ENCODE results near the gene ASGR2.
A peak's percentile ranks its signal among the peaks of the same experiment; 100 is the strongest.

Gene ASGR2

DNA sequence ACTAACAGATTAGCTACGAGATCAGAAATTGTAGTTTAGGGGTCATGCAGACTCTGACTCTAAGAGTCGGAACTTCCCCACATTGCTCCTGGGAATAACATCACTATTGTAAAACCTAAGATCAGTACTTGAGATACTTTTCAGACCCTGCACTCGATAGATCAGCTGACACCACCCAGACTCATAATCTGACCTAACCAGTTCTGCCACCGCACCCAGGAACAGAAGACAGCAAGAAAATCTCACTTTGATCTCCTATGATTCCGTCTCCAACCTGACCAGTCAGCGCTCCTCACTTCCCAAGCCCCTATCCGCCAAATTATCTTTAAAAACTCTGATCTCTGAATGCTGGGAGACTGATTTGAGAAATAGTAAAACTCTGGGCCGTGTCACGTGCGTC is 27.2 kb upstream of the ASGR2 start:
- TF ChIP-seq YY1 (IDR thresholded peaks at IDR 0.05; ENCODE audit: insufficient read depth, insufficient read length): no peak
- TF ChIP-seq SUZ12 (IDR thresholded peaks at IDR 0.05; ENCODE audit: extremely low read depth, insufficient read depth, insufficient read length): no peak
- TF ChIP-seq ZNF274 (IDR thresholded peaks at IDR 0.05; ENCODE audit: low read depth, low read length): no peak
- H3K4me3 ChIP-seq (ENCODE audit: insufficient read length, low read depth): no peak overlapping the region
- DNase-seq (ENCODE audit: low read depth, low spot score): no peak

DNA sequence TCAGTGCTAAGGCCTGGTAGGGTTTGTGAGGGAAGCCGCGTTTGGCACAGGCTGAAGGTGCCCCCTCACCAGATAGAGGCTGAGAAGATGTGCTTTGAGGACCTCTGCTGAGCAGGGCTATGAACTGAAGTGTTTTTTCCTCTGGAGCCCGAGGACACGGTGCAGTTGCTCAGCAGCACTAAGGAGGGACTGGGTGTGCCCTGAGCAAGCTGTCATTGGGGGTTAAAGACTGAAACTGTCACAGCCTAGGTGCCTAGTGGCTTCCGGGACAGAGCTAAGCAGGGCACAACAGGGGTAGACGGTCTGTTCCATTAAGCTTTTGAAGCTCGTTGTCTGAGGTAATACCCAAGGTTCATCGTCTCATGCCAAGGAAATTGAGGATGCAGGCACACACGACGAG is 24.8 kb upstream of the ASGR2 start:
- Histone ChIP-seq H3K9ac (ENCODE audit: insufficient read length, low read depth) (no peak overlapping the region), H3K4me1 (ENCODE audit: insufficient read depth, insufficient read length) (peaks cover 5% of the 10 kb centered on the region), H3K4me3 (ENCODE audit: insufficient read length, low read depth) (no peak overlapping the region), H3K27me3 (ENCODE audit: insufficient read depth, insufficient read length) (no peaks in the 10 kb centered on the region), H3K36me3 (ENCODE audit: insufficient read depth, insufficient read length, low read length) (no peaks in the 10 kb centered on the region), H3K9me3 (ENCODE audit: insufficient read depth, low read length) (no peaks in the 10 kb centered on the region)
- TF ChIP-seq ZNF274 (IDR thresholded peaks at IDR 0.05; ENCODE audit: low read depth, low read length) (no peak), YY1 (IDR thresholded peaks at IDR 0.05; ENCODE audit: insufficient read depth, insufficient read length) (no peak), SUZ12 (IDR thresholded peaks at IDR 0.05; ENCODE audit: extremely low read depth, insufficient read depth, insufficient read length) (no peak)
- no peak for DNase-seq (ENCODE audit: low read depth, low spot score)

More for the DNA sequence above, 27.2 kb upstream of the ASGR2 start:
- Histone ChIP-seq H3K9me3 (ENCODE audit: insufficient read depth, low read length) (no peaks in the 10 kb centered on the region), H3K27me3 (ENCODE audit: insufficient read depth, insufficient read length) (no peaks in the 10 kb centered on the region), H3K36me3 (ENCODE audit: insufficient read depth, insufficient read length, low read length) (no peaks in the 10 kb centered on the region), H3K9ac (ENCODE audit: insufficient read length, low read depth) (no peak overlapping the region), H3K4me1 (ENCODE audit: insufficient read depth, insufficient read length) (peaks cover 5% of the 10 kb centered on the region)

DNA sequence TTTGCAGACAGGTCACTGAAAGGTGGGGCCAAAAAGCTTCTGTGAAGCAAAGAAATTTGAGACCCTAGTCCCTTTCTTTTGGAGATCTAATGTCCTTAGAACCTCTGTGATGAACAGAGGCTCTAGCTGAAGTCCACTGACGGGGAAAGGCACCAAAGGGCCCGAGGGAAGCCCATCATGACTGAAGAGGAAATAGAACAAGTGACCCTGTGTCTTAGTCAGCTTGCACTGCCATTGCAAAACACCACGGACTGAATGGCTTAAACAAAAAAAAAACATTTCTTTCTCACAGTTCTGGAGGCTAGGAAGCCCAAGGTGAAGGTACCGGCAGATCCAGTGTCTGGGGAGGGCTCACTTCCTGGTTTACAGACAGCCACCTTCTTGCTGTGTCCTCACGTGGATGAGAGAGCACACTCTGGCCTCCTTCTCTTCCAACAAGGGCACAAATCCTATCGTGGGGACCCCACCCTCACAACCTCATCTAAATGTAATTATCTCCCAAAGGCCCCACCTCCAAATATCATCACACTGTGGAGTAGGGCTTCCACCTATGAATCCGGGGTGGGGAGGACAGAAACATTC is 24.3 kb upstream of the ASGR2 start:
- H3K27me3 ChIP-seq (ENCODE audit: insufficient read depth, insufficient read length): peaks cover 2% of the 10 kb centered on the region
- DNase-seq (ENCODE audit: low read depth, low spot score): no peak
- TF ChIP-seq SUZ12 (IDR thresholded peaks at IDR 0.05; ENCODE audit: extremely low read depth, insufficient read depth, insufficient read length) (no peak), ZNF274 (IDR thresholded peaks at IDR 0.05; ENCODE audit: low read depth, low read length) (no peak), YY1 (IDR thresholded peaks at IDR 0.05; ENCODE audit: insufficient read depth, insufficient read length) (no peak)
- H3K4me3 ChIP-seq (ENCODE audit: insufficient read length, low read depth): no peak overlapping the region
- no peak overlapping the region for H3K9ac ChIP-seq (ENCODE audit: insufficient read length, low read depth)
- peaks cover 5% of the 10 kb centered on the region for H3K4me1 ChIP-seq (ENCODE audit: insufficient read depth, insufficient read length)
- H3K36me3 ChIP-seq (ENCODE audit: insufficient read depth, insufficient read length, low read length): no peaks in the 10 kb centered on the region
- no peaks in the 10 kb centered on the region for H3K9me3 ChIP-seq (ENCODE audit: insufficient read depth, low read length)

DNA sequence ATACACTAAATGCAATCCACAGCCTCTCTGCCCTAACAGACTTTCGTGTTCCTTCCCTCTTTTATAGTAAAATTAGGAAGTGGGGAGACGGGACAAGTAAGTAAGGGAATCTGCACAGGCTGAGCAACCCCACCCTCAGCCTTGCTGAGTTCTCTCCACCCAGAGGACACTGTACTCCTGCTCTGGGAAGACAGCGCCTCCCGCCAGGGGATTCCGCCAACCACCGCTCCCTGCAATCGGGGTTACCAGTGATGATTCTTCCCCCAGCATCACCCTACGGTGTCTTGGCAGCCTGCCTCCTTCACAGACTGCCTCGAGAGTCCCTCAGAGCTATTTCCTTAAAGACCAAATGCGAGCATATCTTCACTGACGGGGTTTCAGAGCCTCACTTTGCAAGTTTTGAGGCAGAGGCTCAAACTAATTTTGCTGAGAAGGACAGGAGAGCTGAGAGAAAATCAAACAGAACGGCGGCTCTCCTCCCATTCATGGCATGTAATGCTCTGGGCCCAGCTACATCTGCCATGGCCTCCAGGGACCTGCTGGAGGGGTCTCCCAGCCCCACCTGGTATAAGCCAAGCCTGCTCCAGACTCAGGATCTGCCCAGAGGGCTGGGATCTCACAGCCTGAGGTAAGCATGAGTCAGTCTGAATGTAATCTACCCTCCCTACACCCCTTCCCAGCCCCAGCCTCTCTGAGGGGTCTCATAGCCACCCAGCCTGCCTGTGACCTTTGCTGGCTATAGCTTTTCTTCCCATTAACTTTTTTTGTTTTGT is 22.7 kb upstream of the ASGR2 start:
- Histone ChIP-seq H3K27me3 (ENCODE audit: insufficient read depth, insufficient read length) (peaks cover 5% of the 10 kb centered on the region), H3K36me3 (ENCODE audit: insufficient read depth, insufficient read length, low read length) (no peaks in the 10 kb centered on the region), H3K4me3 (ENCODE audit: insufficient read length, low read depth) (no peak overlapping the region), H3K9ac (ENCODE audit: insufficient read length, low read depth) (no peak overlapping the region), H3K4me1 (ENCODE audit: insufficient read depth, insufficient read length) (peaks cover 8% of the 10 kb centered on the region), H3K9me3 (ENCODE audit: insufficient read depth, low read length) (no peaks in the 10 kb centered on the region)
- DNase-seq (ENCODE audit: low read depth, low spot score): no peak
- TF ChIP-seq ZNF274 (IDR thresholded peaks at IDR 0.05; ENCODE audit: low read depth, low read length): no peak
- TF ChIP-seq YY1 (IDR thresholded peaks at IDR 0.05; ENCODE audit: insufficient read depth, insufficient read length): no peak
- TF ChIP-seq SUZ12 (IDR thresholded peaks at IDR 0.05; ENCODE audit: extremely low read depth, insufficient read depth, insufficient read length): no peak

GRCh38 chr17:7136266-7136877 is 21.8 kb upstream of the ASGR2 start:
- peaks cover 5% of the 10 kb centered on the region for H3K27me3 ChIP-seq (ENCODE audit: insufficient read depth, insufficient read length)
- no peak overlapping the region for H3K4me3 ChIP-seq (ENCODE audit: insufficient read length, low read depth)
- H3K36me3 ChIP-seq (ENCODE audit: insufficient read depth, insufficient read length, low read length): no peaks in the 10 kb centered on the region
- TF ChIP-seq SUZ12 (IDR thresholded peaks at IDR 0.05; ENCODE audit: extremely low read depth, insufficient read depth, insufficient read length) (no peak), ZNF274 (IDR thresholded peaks at IDR 0.05; ENCODE audit: low read depth, low read length) (no peak), YY1 (IDR thresholded peaks at IDR 0.05; ENCODE audit: insufficient read depth, insufficient read length) (no peak)
- peaks cover 8% of the 10 kb centered on the region for H3K4me1 ChIP-seq (ENCODE audit: insufficient read depth, insufficient read length)
- peak; percentile 48 for DNase-seq (ENCODE audit: low read depth, low spot score)
- no peak overlapping the region for H3K9ac ChIP-seq (ENCODE audit: insufficient read length, low read depth)
- no peaks in the 10 kb centered on the region for H3K9me3 ChIP-seq (ENCODE audit: insufficient read depth, low read length)

DNA sequence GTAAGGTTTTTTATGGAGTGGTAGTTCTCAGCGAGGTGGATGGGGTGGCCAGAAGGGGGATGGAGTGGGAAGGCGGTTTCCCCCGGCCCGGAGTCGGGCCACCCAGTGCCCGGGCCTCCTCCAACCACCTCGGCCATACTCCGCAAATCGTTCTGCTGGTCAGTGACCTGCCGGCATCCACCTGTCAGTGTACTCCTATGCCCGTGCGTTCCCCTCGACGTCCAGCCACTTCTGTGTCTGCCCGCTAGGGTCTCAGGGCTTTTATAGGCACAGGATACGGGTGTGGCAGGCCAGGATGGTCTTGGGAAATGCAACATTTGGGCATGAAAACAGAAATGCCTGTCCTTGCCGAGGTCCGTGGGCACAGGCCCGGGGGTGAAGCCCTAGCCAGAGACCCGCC is 19.3 kb upstream of the ASGR2 start:
- peaks cover 5% of the 10 kb centered on the region for H3K27me3 ChIP-seq (ENCODE audit: insufficient read depth, insufficient read length)
- H3K36me3 ChIP-seq (ENCODE audit: insufficient read depth, insufficient read length, low read length): no peaks in the 10 kb centered on the region
- DNase-seq (ENCODE audit: low read depth, low spot score): no peak
- peak overlapping the region; percentile 42 for H3K9ac ChIP-seq (ENCODE audit: insufficient read length, low read depth)
- peaks cover 8% of the 10 kb centered on the region for H3K4me1 ChIP-seq (ENCODE audit: insufficient read depth, insufficient read length)
- H3K9me3 ChIP-seq (ENCODE audit: insufficient read depth, low read length): no peaks in the 10 kb centered on the region
- no peak for TF ChIP-seq SUZ12 (IDR thresholded peaks at IDR 0.05; ENCODE audit: extremely low read depth, insufficient read depth, insufficient read length)
- no peak for TF ChIP-seq ZNF274 (IDR thresholded peaks at IDR 0.05; ENCODE audit: low read depth, low read length)
- TF ChIP-seq YY1 (IDR thresholded peaks at IDR 0.05; ENCODE audit: insufficient read depth, insufficient read length): no peak
- H3K4me3 ChIP-seq (ENCODE audit: insufficient read length, low read depth): no peak overlapping the region

DNA sequence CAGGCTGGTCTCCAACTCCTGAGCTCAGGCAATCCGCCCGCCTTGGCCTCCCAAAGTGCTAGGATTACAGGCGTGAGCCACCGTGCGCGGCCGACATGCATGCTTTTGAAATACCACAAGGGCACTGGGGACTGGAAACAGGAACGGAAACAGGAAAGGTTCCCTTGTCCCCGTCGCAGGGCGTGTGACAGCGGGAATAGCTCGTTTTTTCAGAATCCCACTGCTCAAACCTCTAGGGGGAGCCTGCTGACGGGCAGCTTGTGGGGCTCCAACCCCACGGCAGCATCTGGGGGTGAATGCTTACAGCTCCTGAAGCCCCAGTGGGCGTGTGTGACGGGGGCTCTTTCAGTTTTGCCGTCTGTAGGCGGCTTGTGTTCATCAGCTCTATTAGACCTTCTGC is 18.8 kb upstream of the ASGR2 start:
- Histone ChIP-seq H3K9me3 (ENCODE audit: insufficient read depth, low read length) (no peaks in the 10 kb centered on the region), H3K4me3 (ENCODE audit: insufficient read length, low read depth) (peak overlapping the region; percentile 15), H3K4me1 (ENCODE audit: insufficient read depth, insufficient read length) (peaks cover 8% of the 10 kb centered on the region), H3K27me3 (ENCODE audit: insufficient read depth, insufficient read length) (peaks cover 5% of the 10 kb centered on the region), H3K9ac (ENCODE audit: insufficient read length, low read depth) (peak overlapping the region; percentile 42), H3K36me3 (ENCODE audit: insufficient read depth, insufficient read length, low read length) (no peaks in the 10 kb centered on the region)
- peak; percentile 20 for DNase-seq (ENCODE audit: low read depth, low spot score)
- TF ChIP-seq SUZ12 (IDR thresholded peaks at IDR 0.05; ENCODE audit: extremely low read depth, insufficient read depth, insufficient read length) (no peak), YY1 (IDR thresholded peaks at IDR 0.05; ENCODE audit: insufficient read depth, insufficient read length) (no peak), ZNF274 (IDR thresholded peaks at IDR 0.05; ENCODE audit: low read depth, low read length) (no peak)

Data from NT2/D1 (cell line).